HepG2 (cell line): ENCODE results near the gene STX12. TPM values are rescaled to one million over a fixed set of nuclear protein-coding genes. Genes with fewer than 3 reads are reported as not detected.

ENCODE experiments used
- ATF4 ChIP-seq, 2 experiments: fragments of 450-650 bp in 1 of 2; sonication (generic) in 1 of 2; formaldehyde crosslinking; IDR thresholded peaks; 2 replicates each; pipeline versions ENCODE4 v1.5.0 to v1.8.0; 2020 to 2022; ENCODE audit warnings: mild to moderate bottlenecking in 1 of 2, missing genetic modification reagents in 1 of 2
- BRD4 ChIP-seq: sonication (generic); formaldehyde crosslinking; IDR thresholded peaks from 2 replicates; pipeline ENCODE4 v1.4.0; 2020; ENCODE audit warnings: missing genetic modification reagents
- DNMT3B ChIP-seq: conservative IDR thresholded peaks from 2 replicates; pipeline ENCODE4 v1.6.1; 2016; ENCODE audit warnings: missing biosample characterization, control low read depth
- FOXO1 ChIP-seq: sonication (generic); formaldehyde crosslinking; IDR thresholded peaks from 2 replicates; pipeline ENCODE4 v1.4.0; 2020; ENCODE audit warnings: missing genetic modification reagents
- IRF1 ChIP-seq: sonication (generic); formaldehyde crosslinking; IDR thresholded peaks from 2 replicates; pipeline ENCODE4 v1.4.0; 2020; ENCODE audit warnings: low read depth, mild to moderate bottlenecking, missing genetic modification reagents
- JUN ChIP-seq: sonication (generic); formaldehyde crosslinking; IDR thresholded peaks from 2 replicates; pipeline ENCODE4 v1.4.0; 2020; ENCODE audit warnings: mild to moderate bottlenecking, missing genetic modification reagents
- KLF16 ChIP-seq, 2 experiments: sonication (generic) in 1 of 2; formaldehyde crosslinking in 1 of 2; IDR thresholded peaks; 2 replicates each; pipeline versions ENCODE4 v1.6.1 to v1.8.0; 2016 to 2023; ENCODE audit warnings: missing genetic modification reagents in 2 of 2, missing compliant biosample characterization in 1 of 2
- MED1 ChIP-seq: sonication (generic); formaldehyde crosslinking; IDR thresholded peaks from 2 replicates; pipeline ENCODE4 v1.4.0; 2020; ENCODE audit warnings: missing genetic modification reagents
- MEIS2 ChIP-seq: sonication (generic); formaldehyde crosslinking; IDR thresholded peaks from 2 replicates; pipeline ENCODE4 v1.9.0; 2021; ENCODE audit warnings: mild to moderate bottlenecking, missing genetic modification reagents
- NCOA1 ChIP-seq: sonication (generic); formaldehyde crosslinking; IDR thresholded peaks from 2 replicates; pipeline ENCODE4 v1.9.0; 2021; ENCODE audit warnings: missing genetic modification reagents
- NR2F1 ChIP-seq, 2 experiments: fragments of 450-650 bp in 1 of 2; formaldehyde crosslinking in 1 of 2; IDR thresholded peaks; 2 replicates each; pipeline versions ENCODE4 v1.5.0 to v1.6.1; 2016 to 2020; ENCODE audit warnings: mild to moderate bottlenecking in 1 of 2, missing compliant biosample characterization in 1 of 2, missing genetic modification reagents in 1 of 2, moderate library complexity in 1 of 2
- SALL1 ChIP-seq: sonication (generic); formaldehyde crosslinking; IDR thresholded peaks from 2 replicates; pipeline ENCODE4 v1.8.0; 2022; ENCODE audit warnings: mild to moderate bottlenecking, missing genetic modification reagents
- TCF12 ChIP-seq, 2 experiments: fragments of 450-650 bp in 1 of 2; sonication (generic) in 1 of 2; formaldehyde crosslinking in 1 of 2; IDR thresholded peaks; 2 replicates each; pipeline versions ENCODE4 v1.6.1 to v1.8.0; 2017 to 2022; ENCODE audit warnings: antibody characterized with exemption in 1 of 2, mild to moderate bottlenecking in 1 of 2, missing genetic modification reagents in 1 of 2, moderate library complexity in 1 of 2
- TEAD2 ChIP-seq: sonication (generic); formaldehyde crosslinking; IDR thresholded peaks from 2 replicates; pipeline ENCODE4 v1.9.0; 2021; ENCODE audit warnings: missing genetic modification reagents
- ZBTB8A ChIP-seq: sonication (generic); formaldehyde crosslinking; IDR thresholded peaks from 2 replicates; pipeline ENCODE4 v1.4.0; 2020; ENCODE audit warnings: mild to moderate bottlenecking, low read depth, missing genetic modification reagents, borderline replicate concordance
- ZFX ChIP-seq: sonication (generic); formaldehyde crosslinking; IDR thresholded peaks from 2 replicates; pipeline ENCODE4 v1.4.0; 2020; ENCODE audit warnings: mild to moderate bottlenecking, low read depth, missing genetic modification reagents, moderate library complexity
- ZNF20 ChIP-seq: sonication (generic); formaldehyde crosslinking; IDR thresholded peaks from 2 replicates; pipeline ENCODE4 v1.4.0; 2020; ENCODE audit warnings: mild to moderate bottlenecking, moderate library complexity, missing genetic modification reagents
- ZNF263 ChIP-seq: sonication (generic); formaldehyde crosslinking; IDR thresholded peaks from 2 replicates; pipeline ENCODE4 v1.4.0; 2020; ENCODE audit warnings: missing genetic modification reagents
- ZNF329 ChIP-seq: sonication (generic); formaldehyde crosslinking; IDR thresholded peaks from 2 replicates; pipeline ENCODE4 v1.9.0; 2021; ENCODE audit warnings: low read depth, mild to moderate bottlenecking, missing genetic modification reagents
- ZNF331 ChIP-seq: sonication (generic); formaldehyde crosslinking; IDR thresholded peaks from 2 replicates; pipeline ENCODE4 v1.4.0; 2020; ENCODE audit warnings: missing genetic modification reagents
- ZNF672 ChIP-seq: sonication (generic); formaldehyde crosslinking; IDR thresholded peaks from 2 replicates; pipeline ENCODE4 v1.8.1; 2022; ENCODE audit warnings: missing genetic modification reagents
- ZNF772 ChIP-seq: sonication (generic); formaldehyde crosslinking; IDR thresholded peaks from 2 replicates; pipeline ENCODE4 v1.5.0; 2020; ENCODE audit warnings: mild to moderate bottlenecking, missing genetic modification reagents
- ZNF776 ChIP-seq: sonication (generic); formaldehyde crosslinking; IDR thresholded peaks from 2 replicates; pipeline ENCODE4 v1.4.0; 2020; ENCODE audit warnings: mild to moderate bottlenecking, missing genetic modification reagents
- ZSCAN21 ChIP-seq: sonication (generic); formaldehyde crosslinking; IDR thresholded peaks from 2 replicates; pipeline ENCODE4 v1.8.0; 2022; ENCODE audit warnings: mild to moderate bottlenecking, missing genetic modification reagents, moderate library complexity, borderline replicate concordance
- polyA plus RNA-seq, 8 experiments: library from polyadenylated mRNA; depleted of rRNA in 3 of 8; stranded (reverse) in 7 of 8; unstranded in 1 of 8; fragments of >200 nt; fragmentation: Illumina TruSeq in 4 of 8; extraction: Trizol in 4 of 8; gene quantifications; 2 replicates each; pipeline versions ENCODE4 v1.2.1 to v1.2.3, GENCODE V29; 2011 to 2016; ENCODE audit warnings: low read depth in 4 of 8, missing spikeins in 1 of 8, mixed read lengths in 1 of 8; ENCODE audit not compliant: insufficient read depth in 1 of 8
- total RNA-seq, 5 experiments: library from RNA; depleted of rRNA; stranded (reverse); fragments of >200 nt; fragmentation: Illumina TruSeq; extraction: Trizol; gene quantifications; 2 replicates each; pipeline ENCODE4 v1.2.3, GENCODE V29; 2016; ENCODE audit warnings: low read depth in 1 of 5
- TF ChIP-seq, protein P1 (sequence below): sonication (generic); formaldehyde crosslinking; IDR thresholded peaks from 2 replicates; pipeline ENCODE4 v1.4.0; 2020; ENCODE audit warnings: mild to moderate bottlenecking, missing genetic modification reagents

The STX12 gene
- total and polyA plus RNA-seq, 2 of the 13 experiments (the other 11 are each of a cell fraction or from before 2014, with no cell fraction given) = 9.0 to 19.7 TPM

DNA sequence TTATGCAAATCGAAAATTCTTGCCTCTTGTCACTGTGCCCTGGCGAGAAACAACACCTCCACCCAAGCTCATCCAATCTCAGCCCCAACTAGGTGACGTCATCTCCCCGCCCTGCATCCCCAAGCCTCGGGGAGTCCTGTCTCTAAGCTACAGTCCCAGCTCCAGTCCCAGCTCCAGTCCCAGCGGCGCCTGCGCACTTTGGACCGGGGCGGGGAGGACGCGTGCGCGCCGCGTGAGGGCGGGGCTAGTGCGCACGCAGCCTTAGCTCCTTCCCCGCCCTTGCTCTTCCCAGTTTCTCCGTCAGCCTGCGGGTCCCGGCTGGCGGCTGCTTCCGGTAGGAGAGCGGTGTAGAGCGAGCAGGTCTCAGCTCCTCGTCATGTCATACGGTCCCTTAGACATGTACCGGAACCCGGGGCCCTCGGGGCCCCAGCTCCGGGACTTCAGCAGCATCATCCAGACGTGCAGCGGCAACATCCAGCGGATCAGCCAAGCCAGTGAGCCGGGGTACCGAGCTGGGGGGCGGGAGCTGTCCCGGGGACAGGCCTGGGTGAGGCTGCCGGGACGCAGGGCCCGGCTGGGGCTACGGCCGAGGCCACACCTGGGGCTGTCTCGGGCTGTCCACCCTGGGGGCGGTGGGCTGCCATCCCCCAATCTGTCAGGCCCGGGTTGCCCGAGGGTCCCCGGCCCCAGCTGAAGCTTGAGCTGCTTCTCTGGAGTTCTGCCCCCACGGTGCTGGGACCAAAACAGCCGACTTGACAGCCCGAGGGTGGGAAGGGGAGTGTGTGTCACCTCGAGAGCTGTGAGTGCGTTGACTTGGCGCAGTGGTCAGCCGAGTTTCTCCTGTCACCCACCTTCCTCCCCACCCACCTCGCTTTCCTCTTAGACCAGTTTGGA is at the start of gene STX12 (continued):
- TF ChIP-seq, protein P1, sequence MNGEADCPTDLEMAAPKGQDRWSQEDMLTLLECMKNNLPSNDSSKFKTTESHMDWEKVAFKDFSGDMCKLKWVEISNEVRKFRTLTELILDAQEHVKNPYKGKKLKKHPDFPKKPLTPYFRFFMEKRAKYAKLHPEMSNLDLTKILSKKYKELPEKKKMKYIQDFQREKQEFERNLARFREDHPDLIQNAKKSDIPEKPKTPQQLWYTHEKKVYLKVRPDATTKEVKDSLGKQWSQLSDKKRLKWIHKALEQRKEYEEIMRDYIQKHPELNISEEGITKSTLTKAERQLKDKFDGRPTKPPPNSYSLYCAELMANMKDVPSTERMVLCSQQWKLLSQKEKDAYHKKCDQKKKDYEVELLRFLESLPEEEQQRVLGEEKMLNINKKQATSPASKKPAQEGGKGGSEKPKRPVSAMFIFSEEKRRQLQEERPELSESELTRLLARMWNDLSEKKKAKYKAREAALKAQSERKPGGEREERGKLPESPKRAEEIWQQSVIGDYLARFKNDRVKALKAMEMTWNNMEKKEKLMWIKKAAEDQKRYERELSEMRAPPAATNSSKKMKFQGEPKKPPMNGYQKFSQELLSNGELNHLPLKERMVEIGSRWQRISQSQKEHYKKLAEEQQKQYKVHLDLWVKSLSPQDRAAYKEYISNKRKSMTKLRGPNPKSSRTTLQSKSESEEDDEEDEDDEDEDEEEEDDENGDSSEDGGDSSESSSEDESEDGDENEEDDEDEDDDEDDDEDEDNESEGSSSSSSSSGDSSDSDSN (CRISPR knock-in tag) = peak; percentile 89; the same call in 1 of the 2 replicates
- TF ChIP-seq TCF12 (IDR thresholded peaks at IDR 0.05) (no peak), TCF12 (CRISPR knock-in tag; IDR thresholded peaks at IDR 0.05) (no peak), MEIS2 (CRISPR knock-in tag) (no peak), ZNF776 (CRISPR knock-in tag) (no peak), ZBTB8A (CRISPR knock-in tag) (no peak), FOXO1 (CRISPR knock-in tag) (no peak; the same call in 1 of the 2 replicates), ZNF20 (CRISPR knock-in tag) (no peak), JUN (CRISPR knock-in tag) (peak; percentile 85; the same call in 1 of the 2 replicates), TEAD2 (no peak), ZNF263 (CRISPR knock-in tag) (no peak), ZSCAN21 (CRISPR knock-in tag) (no peak), ZNF672 (no peak), IRF1 (CRISPR knock-in tag) (no peak), NR2F1 (CRISPR knock-in tag; IDR thresholded peaks at IDR 0.05) (no peak), ATF4 (CRISPR knock-in tag; IDR thresholded peaks at IDR 0.05) (no peak), NCOA1 (no peak), DNMT3B (CRISPR knock-in tag) (no peak; the same call in 1 of the 2 replicates), ZNF329 (CRISPR knock-in tag) (no peak), BRD4 (no peak), SALL1 (peak; percentile 64), MED1 (CRISPR knock-in tag) (no peak), ZNF772 (CRISPR knock-in tag) (no peak), ZNF331 (peak; percentile 56; the same call in 1 of the 2 replicates), KLF16 (CRISPR knock-in tag; IDR thresholded peaks at IDR 0.05) (no peak), ZFX (CRISPR knock-in tag) (peak; percentile 75)
